Endothelial cell of umbilical vein (primary cell): ENCODE data around the gene A3GALT2.

Source experiments
- EZH2 ChIP-seq: IDR thresholded peaks from 2 replicates; pipeline ENCODE4 v1.6.1; 2012; ENCODE audit warnings: borderline replicate concordance, low read depth, mild to moderate bottlenecking, moderate library complexity, low read length, inconsistent platforms; ENCODE audit not compliant: severe bottlenecking
- MYC ChIP-seq: IDR thresholded peaks from one replicate; pipeline ENCODE4 v1.6.1; 2011; ENCODE audit warnings: mild to moderate bottlenecking, low read depth, low read length
- POLR2A ChIP-seq: IDR thresholded peaks from 2 replicates; pipeline ENCODE4 v1.6.1; 2012; ENCODE audit warnings: low read depth, mild to moderate bottlenecking, control low read depth, low read length
- POLR2AphosphoS5 ChIP-seq: IDR thresholded peaks from 2 replicates; pipeline ENCODE4 v1.6.1; 2012; ENCODE audit warnings: low read depth, mild to moderate bottlenecking, control low read depth, low read length, moderate library complexity; ENCODE audit not compliant: insufficient read depth
- TF ChIP-seq, protein P1 (sequence below), 2 donors: IDR thresholded peaks; 1 replicate in 1 of 2; 2 replicates in 1 of 2; pipeline ENCODE4 v1.5.1; 2011; ENCODE audit warnings: low read length in 2 of 2, mild to moderate bottlenecking in 2 of 2, moderate library complexity in 2 of 2, control low read depth in 1 of 2, inconsistent platforms in 1 of 2, low read depth in 1 of 2; ENCODE audit not compliant: insufficient read depth in 1 of 2; ENCODE audit errors: extremely low read depth in 1 of 2

DNA sequence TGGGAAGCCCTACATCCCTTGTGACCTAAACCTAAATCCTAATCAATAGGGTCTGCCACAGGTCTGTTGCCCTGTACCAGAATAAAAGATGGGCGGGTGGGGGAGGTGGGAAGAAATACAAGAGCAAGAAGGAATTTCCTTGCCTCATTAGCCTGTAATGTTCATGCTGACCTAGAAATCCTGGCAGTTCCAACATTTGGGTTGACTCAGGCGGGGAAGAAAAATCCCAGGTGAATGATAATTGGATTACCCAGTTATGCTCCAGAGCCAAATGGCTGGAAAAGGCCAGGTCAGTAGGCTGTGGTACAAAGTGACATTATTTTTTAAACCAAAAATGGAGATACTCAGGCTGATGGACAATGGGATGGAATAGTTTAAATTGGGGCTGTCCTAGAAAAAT lies 27.3 kb upstream of the A3GALT2 start:
- TF ChIP-seq, protein P1, sequence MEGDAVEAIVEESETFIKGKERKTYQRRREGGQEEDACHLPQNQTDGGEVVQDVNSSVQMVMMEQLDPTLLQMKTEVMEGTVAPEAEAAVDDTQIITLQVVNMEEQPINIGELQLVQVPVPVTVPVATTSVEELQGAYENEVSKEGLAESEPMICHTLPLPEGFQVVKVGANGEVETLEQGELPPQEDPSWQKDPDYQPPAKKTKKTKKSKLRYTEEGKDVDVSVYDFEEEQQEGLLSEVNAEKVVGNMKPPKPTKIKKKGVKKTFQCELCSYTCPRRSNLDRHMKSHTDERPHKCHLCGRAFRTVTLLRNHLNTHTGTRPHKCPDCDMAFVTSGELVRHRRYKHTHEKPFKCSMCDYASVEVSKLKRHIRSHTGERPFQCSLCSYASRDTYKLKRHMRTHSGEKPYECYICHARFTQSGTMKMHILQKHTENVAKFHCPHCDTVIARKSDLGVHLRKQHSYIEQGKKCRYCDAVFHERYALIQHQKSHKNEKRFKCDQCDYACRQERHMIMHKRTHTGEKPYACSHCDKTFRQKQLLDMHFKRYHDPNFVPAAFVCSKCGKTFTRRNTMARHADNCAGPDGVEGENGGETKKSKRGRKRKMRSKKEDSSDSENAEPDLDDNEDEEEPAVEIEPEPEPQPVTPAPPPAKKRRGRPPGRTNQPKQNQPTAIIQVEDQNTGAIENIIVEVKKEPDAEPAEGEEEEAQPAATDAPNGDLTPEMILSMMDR (IDR thresholded peaks at IDR 0.05; ENCODE audit: extremely low read depth in 1 of 2, insufficient read depth in 1 of 2, low read depth in 1 of 2, low read length in 2 of 2), result no peak
- TF ChIP-seq POLR2AphosphoS5 (no peak), MYC (no peak), EZH2 (no peak), POLR2A (no peak)
